Erythroblast (primary cell): Measurements from ENCODE around the gene RBM27.
"Not testable (repeated sequence)": the region's sequence is repeated elsewhere in the genome, so short reads cannot be mapped to it uniquely, and the experiment has no call there.

ENCODE experiments used
- DNase-seq, 2 experiments: peaks; one replicate each; lab custom pipeline; 2025; lab: John Stamatoyannopoulos, UW
- GATA1 ChIP-seq: IDR thresholded peaks from 2 replicates; pipeline ENCODE4 v1.6.1; 2011; ENCODE audit warnings: low read depth, mild to moderate bottlenecking, control low read depth, low read length, moderate library complexity
- POLR2A ChIP-seq: IDR thresholded peaks from 2 replicates; pipeline ENCODE4 v1.6.1; 2011; ENCODE audit warnings: mild to moderate bottlenecking, low read length

RBM27 gene

GRCh38 chr5:146196459-146197048 lies 6.9 kb upstream of the RBM27 start:
- no peak for DNase-seq
- TF ChIP-seq GATA1 (no peak), POLR2A (no peak)

- TF ChIP-seq GATA1 (no peak), POLR2A (no peak)
- no peak for DNase-seq
These were observed 4.1 kb upstream of the RBM27 start for GRCh38 chr5:146199176-146199815.

GRCh38 chr5:146201795-146202194 lies 1.6 kb upstream of the RBM27 start:
- DNase-seq: not testable (repeated sequence)

GRCh38 chr5:146203872-146204192 lies 427 bp downstream of the RBM27 start:
- TF ChIP-seq POLR2A (no peak), GATA1 (no peak)
- no peak for DNase-seq

- DNase-seq: no peak
- no peak for TF ChIP-seq GATA1
- no peak for TF ChIP-seq POLR2A
These were observed 2.2 kb downstream of the RBM27 start for GRCh38 chr5:146205499-146206202.

GRCh38 chr5:146206257-146206656 lies 2.9 kb downstream of the RBM27 start:
- TF ChIP-seq POLR2A (no peak), GATA1 (no peak)
- DNase-seq: no peak

- TF ChIP-seq POLR2A (no peak), GATA1 (no peak)
- DNase-seq: peak; percentile 4 to 9
These were observed 5.6 kb downstream of the RBM27 start for GRCh38 chr5:146208916-146209522.

GRCh38 chr5:146209714-146210113 lies 6.3 kb downstream of the RBM27 start:
- TF ChIP-seq POLR2A (no peak), GATA1 (no peak)
- no peak for DNase-seq

- DNase-seq: not testable (repeated sequence)
These were observed 7.4 kb downstream of the RBM27 start for GRCh38 chr5:146210810-146211209.

GRCh38 chr5:146213210-146213826 lies 9.9 kb downstream of the RBM27 start:
- peak; percentile 37 to 50 for DNase-seq
- TF ChIP-seq POLR2A: no peak
- no peak for TF ChIP-seq GATA1

GRCh38 chr5:146214881-146215280 lies 11.5 kb downstream of the RBM27 start:
- DNase-seq: not testable (repeated sequence)

GRCh38 chr5:146218168-146218567 lies 14.8 kb downstream of the RBM27 start:
- DNase-seq: peak; percentile 4 to 13
- TF ChIP-seq GATA1 (no peak), POLR2A (no peak)

GRCh38 chr5:146219243-146219642 lies 15.8 kb downstream of the RBM27 start:
- DNase-seq: no peak
- no peak for TF ChIP-seq POLR2A
- no peak for TF ChIP-seq GATA1

GRCh38 chr5:146221234-146221633 lies 17.8 kb downstream of the RBM27 start:
- DNase-seq: peak in 1 of 2 experiments; percentile 7
- TF ChIP-seq GATA1 (no peak), POLR2A (no peak)
